ENCODE measurements around the gene THADA. TPM values are rescaled to one million over a fixed set of nuclear protein-coding genes. Genes with fewer than 3 reads are reported as not detected.

THADA gene
- total RNA-seq, 1 experiment from 2014 or later: 27.5 TPM

GRCh38 chr2:43453179-43454170, 142.4 kb downstream of the THADA start (continued):
- TF ChIP-seq CBFB (CRISPR knock-in tag; IDR thresholded peaks at IDR 0.05; ENCODE audit: low read depth): no peak
- no peak for TF ChIP-seq ETV6 (CRISPR knock-in tag; IDR thresholded peaks at IDR 0.05)
- TF ChIP-seq, protein P1, sequence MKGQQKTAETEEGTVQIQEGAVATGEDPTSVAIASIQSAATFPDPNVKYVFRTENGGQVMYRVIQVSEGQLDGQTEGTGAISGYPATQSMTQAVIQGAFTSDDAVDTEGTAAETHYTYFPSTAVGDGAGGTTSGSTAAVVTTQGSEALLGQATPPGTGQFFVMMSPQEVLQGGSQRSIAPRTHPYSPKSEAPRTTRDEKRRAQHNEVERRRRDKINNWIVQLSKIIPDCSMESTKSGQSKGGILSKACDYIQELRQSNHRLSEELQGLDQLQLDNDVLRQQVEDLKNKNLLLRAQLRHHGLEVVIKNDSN (CRISPR knock-in tag; IDR thresholded peaks at IDR 0.05): no peak
- no peak for TF ChIP-seq ZNF671 (CRISPR knock-in tag; IDR thresholded peaks at IDR 0.05)
- TF ChIP-seq CREM (CRISPR knock-in tag; IDR thresholded peaks at IDR 0.05): no peak
- TF ChIP-seq, protein P2, sequence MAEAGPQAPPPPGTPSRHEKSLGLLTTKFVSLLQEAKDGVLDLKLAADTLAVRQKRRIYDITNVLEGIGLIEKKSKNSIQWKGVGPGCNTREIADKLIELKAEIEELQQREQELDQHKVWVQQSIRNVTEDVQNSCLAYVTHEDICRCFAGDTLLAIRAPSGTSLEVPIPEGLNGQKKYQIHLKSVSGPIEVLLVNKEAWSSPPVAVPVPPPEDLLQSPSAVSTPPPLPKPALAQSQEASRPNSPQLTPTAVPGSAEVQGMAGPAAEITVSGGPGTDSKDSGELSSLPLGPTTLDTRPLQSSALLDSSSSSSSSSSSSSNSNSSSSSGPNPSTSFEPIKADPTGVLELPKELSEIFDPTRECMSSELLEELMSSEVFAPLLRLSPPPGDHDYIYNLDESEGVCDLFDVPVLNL (CRISPR knock-in tag; IDR thresholded peaks at IDR 0.05; ENCODE audit: borderline replicate concordance, low read depth): no peak

DNA sequence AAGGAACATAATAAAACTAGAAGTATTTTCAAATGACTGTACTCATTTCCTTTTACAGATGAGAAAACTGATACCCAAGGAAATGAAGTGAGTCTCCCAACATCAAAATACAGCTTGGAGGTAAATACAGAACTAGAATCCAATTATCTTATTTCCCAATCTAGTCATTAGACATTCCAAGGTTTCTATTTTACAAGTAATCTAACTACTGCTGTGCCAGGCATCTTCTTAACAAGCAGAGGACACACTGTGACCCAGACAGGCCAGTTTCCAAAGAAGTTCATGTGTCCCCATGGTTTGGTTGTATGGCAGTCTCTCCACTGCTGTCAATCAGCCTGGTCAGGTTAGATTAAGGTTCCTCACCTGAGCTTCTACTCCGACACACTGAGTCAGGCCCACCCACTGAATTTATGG, 143.5 kb downstream of the THADA start:
- Mint-ChIP-seq H3K9me3 (no peaks in the 10 kb centered on the region), H3K4me3 (no peak overlapping the region), H3K36me3 (no peaks in the 10 kb centered on the region), H3K4me1 (peaks cover 31% of the 10 kb centered on the region), H3K27me3 (ENCODE audit: low read depth) (no peaks in the 10 kb centered on the region), H3K27ac (no peak overlapping the region)
- ChIA-PET POLR2A (no interaction called here), CTCF (no interaction called here)
- ATAC-seq: no peak
- TF ChIP-seq ETV6 (CRISPR knock-in tag; IDR thresholded peaks at IDR 0.05): no peak
- TF ChIP-seq NR3C1 (CRISPR knock-in tag; conservative IDR thresholded peaks at IDR 0.05; ENCODE audit: low read depth): no peak
- no peak for TF ChIP-seq ZNF263 (CRISPR knock-in tag; IDR thresholded peaks at IDR 0.05; ENCODE audit: low read depth)
- TF ChIP-seq, protein P2 (CRISPR knock-in tag; IDR thresholded peaks at IDR 0.05; ENCODE audit: borderline replicate concordance, low read depth): no peak
- TF ChIP-seq KAT7 (CRISPR knock-in tag; IDR thresholded peaks at IDR 0.05; ENCODE audit: borderline replicate concordance): no peak
- no peak for TF ChIP-seq PRDM15 (CRISPR knock-in tag; IDR thresholded peaks at IDR 0.05)
- no peak for TF ChIP-seq TCF7 (CRISPR knock-in tag; IDR thresholded peaks at IDR 0.05; ENCODE audit: low read depth)
- no peak for TF ChIP-seq GRHL2 (CRISPR knock-in tag; IDR thresholded peaks at IDR 0.05; ENCODE audit: insufficient replicate concordance, severe bottlenecking)
- TF ChIP-seq ZNF396 (CRISPR knock-in tag; IDR thresholded peaks at IDR 0.05; ENCODE audit: borderline replicate concordance): no peak
- no peak for TF ChIP-seq MXD4 (CRISPR knock-in tag; IDR thresholded peaks at IDR 0.05; ENCODE audit: borderline replicate concordance)
- TF ChIP-seq, protein P3, sequence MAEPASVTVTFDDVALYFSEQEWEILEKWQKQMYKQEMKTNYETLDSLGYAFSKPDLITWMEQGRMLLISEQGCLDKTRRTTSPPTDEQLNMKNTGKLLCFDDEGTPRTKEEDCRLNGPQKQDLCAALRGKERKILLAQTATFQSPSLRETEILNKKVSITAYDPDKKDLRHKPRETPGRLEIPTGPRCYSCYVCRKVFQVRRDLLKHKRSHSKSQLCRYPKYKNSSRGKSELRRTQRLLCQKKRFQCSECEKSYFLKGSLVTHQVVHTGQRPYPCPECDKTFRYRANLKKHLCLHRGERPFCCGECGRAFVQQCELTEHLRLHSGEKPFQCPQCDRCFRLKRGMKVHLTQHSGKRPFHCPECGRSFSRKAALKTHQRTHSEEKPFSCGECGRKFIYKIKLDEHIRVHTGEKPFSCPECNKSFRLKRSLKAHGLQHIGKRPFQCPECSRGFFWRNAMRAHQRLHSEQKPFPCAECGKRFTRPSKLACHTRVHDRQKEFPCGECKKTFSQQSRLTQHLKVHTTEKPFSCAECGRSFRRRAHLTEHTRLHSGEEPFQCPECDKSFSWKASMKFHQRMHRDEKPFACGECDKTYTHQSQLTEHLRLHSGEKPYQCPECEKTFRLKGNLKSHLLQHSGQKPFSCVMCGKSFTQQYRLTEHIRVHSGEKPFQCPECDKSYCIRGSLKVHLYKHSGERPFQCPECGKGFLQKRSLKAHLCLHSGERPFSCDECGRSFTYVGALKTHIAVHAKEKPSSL (CRISPR knock-in tag; conservative IDR thresholded peaks at IDR 0.05): no peak
- TF ChIP-seq ZNF219 (CRISPR knock-in tag; IDR thresholded peaks at IDR 0.05; ENCODE audit: borderline replicate concordance): no peak
- TF ChIP-seq AR (CRISPR knock-in tag; IDR thresholded peaks at IDR 0.05): no peak
- TF ChIP-seq, protein P4, sequence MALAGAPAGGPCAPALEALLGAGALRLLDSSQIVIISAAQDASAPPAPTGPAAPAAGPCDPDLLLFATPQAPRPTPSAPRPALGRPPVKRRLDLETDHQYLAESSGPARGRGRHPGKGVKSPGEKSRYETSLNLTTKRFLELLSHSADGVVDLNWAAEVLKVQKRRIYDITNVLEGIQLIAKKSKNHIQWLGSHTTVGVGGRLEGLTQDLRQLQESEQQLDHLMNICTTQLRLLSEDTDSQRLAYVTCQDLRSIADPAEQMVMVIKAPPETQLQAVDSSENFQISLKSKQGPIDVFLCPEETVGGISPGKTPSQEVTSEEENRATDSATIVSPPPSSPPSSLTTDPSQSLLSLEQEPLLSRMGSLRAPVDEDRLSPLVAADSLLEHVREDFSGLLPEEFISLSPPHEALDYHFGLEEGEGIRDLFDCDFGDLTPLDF (CRISPR knock-in tag; IDR thresholded peaks at IDR 0.05): no peak
- no peak for TF ChIP-seq IRF2 (CRISPR knock-in tag; IDR thresholded peaks at IDR 0.05; ENCODE audit: borderline replicate concordance, low read depth)
- no peak for TF ChIP-seq EMX1 (CRISPR knock-in tag; IDR thresholded peaks at IDR 0.05)
- no peak for DNase-seq (ENCODE audit: low spot score)
